ENCODE measurements around the gene FCSK. TPM values are rescaled to one million over a fixed set of nuclear protein-coding genes. Genes with fewer than 3 reads are reported as not detected.
A peak's percentile ranks its signal among the peaks of the same experiment; 100 is the strongest.

Gene FCSK
- total and polyA plus RNA-seq, 2 donors, result 7.7 to 15.7 TPM

GRCh38 chr16:70473446-70474319 lies 19.3 kb downstream of the FCSK start:
- H3K9me3 ChIP-seq (ENCODE audit: control insufficient read depth in 2 of 2, insufficient read depth in 1 of 2, low read length in 1 of 2), result no peaks in the 10 kb centered on the region
- peaks cover 0 to 4% of the 10 kb centered on the region in 2 donors for H3K4me1 ChIP-seq (ENCODE audit: control insufficient read depth in 2 of 2, insufficient read depth in 2 of 2, low read length in 2 of 2)
- no peak overlapping the region for H3K4me3 ChIP-seq (ENCODE audit: low read length in 2 of 2)
- WGBS, result 95% methylated on average over 21 of the region's 21 CpGs
- no peaks in the 10 kb centered on the region for H3K27me3 ChIP-seq (ENCODE audit: control insufficient read depth in 2 of 2, insufficient read depth in 1 of 2, low read length in 1 of 2)
- no peak for DNase-seq (ENCODE audit: low read depth in 6 of 9, low spot score in 9 of 9)
- H3K36me3 ChIP-seq (ENCODE audit: control insufficient read depth in 2 of 2, insufficient read depth in 2 of 2, low read length in 1 of 2), result peaks cover 11 to 25% of the 10 kb centered on the region in 2 donors
- H3K27ac ChIP-seq (ENCODE audit: low read depth in 1 of 2, low read length in 1 of 2), result no peak overlapping the region

GRCh38 chr16:70474320-70475053 lies 20.1 kb downstream of the FCSK start:
- Histone ChIP-seq H3K9me3 (ENCODE audit: control insufficient read depth in 2 of 2, insufficient read depth in 1 of 2, low read length in 1 of 2) (no peaks in the 10 kb centered on the region), H3K27ac (ENCODE audit: low read depth in 1 of 2, low read length in 1 of 2) (no peak overlapping the region), H3K27me3 (ENCODE audit: control insufficient read depth in 2 of 2, insufficient read depth in 1 of 2, low read length in 1 of 2) (no peaks in the 10 kb centered on the region), H3K36me3 (ENCODE audit: control insufficient read depth in 2 of 2, insufficient read depth in 2 of 2, low read length in 1 of 2) (peaks cover 18 to 26% of the 10 kb centered on the region in 2 donors), H3K4me3 (ENCODE audit: low read length in 2 of 2) (no peak overlapping the region), H3K4me1 (ENCODE audit: control insufficient read depth in 2 of 2, insufficient read depth in 2 of 2, low read length in 2 of 2) (peaks cover 0 to 4% of the 10 kb centered on the region in 2 donors)
- no peak for DNase-seq (ENCODE audit: low read depth in 6 of 9, low spot score in 9 of 9)
- 98% methylated on average over 22 of the region's 22 CpGs for WGBS

GRCh38 chr16:70475054-70475871 lies 20.9 kb downstream of the FCSK start:
- DNase-seq (ENCODE audit: low read depth in 6 of 9, low spot score in 9 of 9), result no peak
- no peaks in the 10 kb centered on the region for H3K27me3 ChIP-seq (ENCODE audit: control insufficient read depth in 2 of 2, insufficient read depth in 1 of 2, low read length in 1 of 2)
- H3K27ac ChIP-seq (ENCODE audit: low read depth in 1 of 2, low read length in 1 of 2), result no peak overlapping the region
- peaks cover 0 to 4% of the 10 kb centered on the region in 2 donors for H3K4me1 ChIP-seq (ENCODE audit: control insufficient read depth in 2 of 2, insufficient read depth in 2 of 2, low read length in 2 of 2)
- no peaks in the 10 kb centered on the region for H3K9me3 ChIP-seq (ENCODE audit: control insufficient read depth in 2 of 2, insufficient read depth in 1 of 2, low read length in 1 of 2)
- WGBS, result 94% methylated on average over 24 of the region's 24 CpGs
- peaks cover 25 to 34% of the 10 kb centered on the region in 2 donors for H3K36me3 ChIP-seq (ENCODE audit: control insufficient read depth in 2 of 2, insufficient read depth in 2 of 2, low read length in 1 of 2)
- H3K4me3 ChIP-seq (ENCODE audit: low read length in 2 of 2), result no peak overlapping the region

GRCh38 chr16:70476272-70477020 lies 22.1 kb downstream of the FCSK start:
- H3K36me3 ChIP-seq (ENCODE audit: control insufficient read depth in 2 of 2, insufficient read depth in 2 of 2, low read length in 1 of 2), result peaks cover 37 to 45% of the 10 kb centered on the region in 2 donors

GRCh38 chr16:70478169-70478568 lies 23.8 kb downstream of the FCSK start:
- peaks cover 47 to 50% of the 10 kb centered on the region in 2 donors for H3K36me3 ChIP-seq (ENCODE audit: control insufficient read depth in 2 of 2, insufficient read depth in 2 of 2, low read length in 1 of 2)
- H3K27me3 ChIP-seq (ENCODE audit: control insufficient read depth in 2 of 2, insufficient read depth in 1 of 2, low read length in 1 of 2), result no peaks in the 10 kb centered on the region
- DNase-seq (ENCODE audit: low read depth in 6 of 9, low spot score in 9 of 9), result no peak
- H3K27ac ChIP-seq (ENCODE audit: low read depth in 1 of 2, low read length in 1 of 2), result no peak overlapping the region
- H3K9me3 ChIP-seq (ENCODE audit: control insufficient read depth in 2 of 2, insufficient read depth in 1 of 2, low read length in 1 of 2), result no peaks in the 10 kb centered on the region
- 93% methylated on average over 8 of the region's 8 CpGs for WGBS
- H3K4me3 ChIP-seq (ENCODE audit: low read length in 2 of 2), result no peak overlapping the region
- H3K4me1 ChIP-seq (ENCODE audit: control insufficient read depth in 2 of 2, insufficient read depth in 2 of 2, low read length in 2 of 2), result peaks cover 0 to 4% of the 10 kb centered on the region in 2 donors

More at GRCh38 chr16:70476272-70477020, 22.1 kb downstream of the FCSK start:
- WGBS, result 95% methylated on average over 13 of the region's 13 CpGs
- Histone ChIP-seq H3K4me3 (ENCODE audit: low read length in 2 of 2) (no peak overlapping the region), H3K9me3 (ENCODE audit: control insufficient read depth in 2 of 2, insufficient read depth in 1 of 2, low read length in 1 of 2) (no peaks in the 10 kb centered on the region), H3K27me3 (ENCODE audit: control insufficient read depth in 2 of 2, insufficient read depth in 1 of 2, low read length in 1 of 2) (no peaks in the 10 kb centered on the region), H3K27ac (ENCODE audit: low read depth in 1 of 2, low read length in 1 of 2) (peak overlapping the region; percentile 2 to 57), H3K4me1 (ENCODE audit: control insufficient read depth in 2 of 2, insufficient read depth in 2 of 2, low read length in 2 of 2) (peaks cover 0 to 4% of the 10 kb centered on the region in 2 donors)
- peak in 1 of 9 donors; percentile 30 for DNase-seq (ENCODE audit: low read depth in 6 of 9, low spot score in 9 of 9)

GRCh38 chr16:70478912-70479341 lies 24.5 kb downstream of the FCSK start:
- no peak overlapping the region for H3K27ac ChIP-seq (ENCODE audit: low read depth in 1 of 2, low read length in 1 of 2)
- peaks cover 0 to 4% of the 10 kb centered on the region in 2 donors for H3K4me1 ChIP-seq (ENCODE audit: control insufficient read depth in 2 of 2, insufficient read depth in 2 of 2, low read length in 2 of 2)
- H3K4me3 ChIP-seq (ENCODE audit: low read length in 2 of 2), result no peak overlapping the region
- peaks cover 49 to 54% of the 10 kb centered on the region in 2 donors for H3K36me3 ChIP-seq (ENCODE audit: control insufficient read depth in 2 of 2, insufficient read depth in 2 of 2, low read length in 1 of 2)
- no peak for DNase-seq (ENCODE audit: low read depth in 6 of 9, low spot score in 9 of 9)
- no peaks in the 10 kb centered on the region for H3K9me3 ChIP-seq (ENCODE audit: control insufficient read depth in 2 of 2, insufficient read depth in 1 of 2, low read length in 1 of 2)
- WGBS, result 91% methylated on average over 10 of the region's 10 CpGs
- H3K27me3 ChIP-seq (ENCODE audit: control insufficient read depth in 2 of 2, insufficient read depth in 1 of 2, low read length in 1 of 2), result no peaks in the 10 kb centered on the region

- peaks cover 54 to 56% of the 10 kb centered on the region in 2 donors for H3K36me3 ChIP-seq (ENCODE audit: control insufficient read depth in 2 of 2, insufficient read depth in 2 of 2, low read length in 1 of 2)
- 97% methylated on average over 17 of the region's 17 CpGs for WGBS
- H3K9me3 ChIP-seq (ENCODE audit: control insufficient read depth in 2 of 2, insufficient read depth in 1 of 2, low read length in 1 of 2), result no peaks in the 10 kb centered on the region
- no peak overlapping the region for H3K4me3 ChIP-seq (ENCODE audit: low read length in 2 of 2)
- no peaks in the 10 kb centered on the region for H3K27me3 ChIP-seq (ENCODE audit: control insufficient read depth in 2 of 2, insufficient read depth in 1 of 2, low read length in 1 of 2)
- H3K4me1 ChIP-seq (ENCODE audit: control insufficient read depth in 2 of 2, insufficient read depth in 2 of 2, low read length in 2 of 2), result peaks cover 0 to 4% of the 10 kb centered on the region in 2 donors
- no peak for DNase-seq (ENCODE audit: low read depth in 6 of 9, low spot score in 9 of 9)
- H3K27ac ChIP-seq (ENCODE audit: low read depth in 1 of 2, low read length in 1 of 2), result no peak overlapping the region
These were observed 26.0 kb downstream of the FCSK start for GRCh38 chr16:70480127-70481105.

Measured in thymus (tissue), 11 donors.